Testis (tissue), 2 donors: ENCODE results near the gene AMBRA1.

Experiments
- CTCF ChIP-seq, 3 experiments: fragments of 450-650 bp in 2 of 3; fragments of 200-600 bp in 1 of 3; sonication (generic) in 1 of 3; IDR thresholded peaks; one replicate each; pipeline ENCODE4 v1.5.1; 2016 to 2019; ENCODE audit warnings: antibody characterized with exemption in 3 of 3, mild to moderate bottlenecking in 2 of 3, moderate library complexity in 1 of 3
- POLR2A ChIP-seq: fragments of 450-650 bp; IDR thresholded peaks from one replicate; pipeline ENCODE4 v1.6.1; 2017; ENCODE audit warnings: antibody characterized with exemption, mild to moderate bottlenecking, moderate library complexity

- no peak for TF ChIP-seq POLR2A
- TF ChIP-seq CTCF (IDR thresholded peaks at IDR 0.05) = no peak
Observed at GRCh38 chr11:46588915-46589314, 4.9 kb downstream of the AMBRA1 start.
